Nephron (organoid): Measurements from ENCODE around the gene NAV3.

Experiments used
- H3K27ac Mint-ChIP-seq, 3 experiments: 2 replicates each; pipeline ENCODE4 v1.8.0; 2020; ENCODE audit warnings: mixed read lengths in 3 of 3, mild to moderate bottlenecking in 2 of 3, moderate library complexity in 1 of 3
- H3K27me3 Mint-ChIP-seq: 2 replicates; pipeline ENCODE4 v1.8.0; 2021; ENCODE audit warnings: low read depth, mild to moderate bottlenecking, moderate library complexity, mixed read lengths
- H3K36me3 Mint-ChIP-seq: 2 replicates; pipeline ENCODE4 v1.8.0; 2020; ENCODE audit warnings: low read depth, mixed read lengths
- H3K4me1 Mint-ChIP-seq: 2 replicates; pipeline ENCODE4 v1.8.0; 2020; ENCODE audit warnings: mixed read lengths
- H3K4me3 Mint-ChIP-seq, 3 experiments: 2 replicates each; pipeline ENCODE4 v1.8.0; 2020; ENCODE audit warnings: mild to moderate bottlenecking in 3 of 3, mixed read lengths in 3 of 3, moderate library complexity in 2 of 3
- H3K9me3 Mint-ChIP-seq: 2 replicates; pipeline ENCODE4 v1.8.0; 2020; ENCODE audit warnings: mixed read lengths
- CTCF ChIP-seq, 3 experiments: fragments of 200-600 bp; sonication (generic); IDR thresholded peaks; one replicate each; pipeline ENCODE4 v1.5.0; 2021; ENCODE audit warnings: antibody characterized with exemption in 3 of 3; ENCODE audit not compliant: unreplicated experiment in 3 of 3

Gene NAV3

DNA sequence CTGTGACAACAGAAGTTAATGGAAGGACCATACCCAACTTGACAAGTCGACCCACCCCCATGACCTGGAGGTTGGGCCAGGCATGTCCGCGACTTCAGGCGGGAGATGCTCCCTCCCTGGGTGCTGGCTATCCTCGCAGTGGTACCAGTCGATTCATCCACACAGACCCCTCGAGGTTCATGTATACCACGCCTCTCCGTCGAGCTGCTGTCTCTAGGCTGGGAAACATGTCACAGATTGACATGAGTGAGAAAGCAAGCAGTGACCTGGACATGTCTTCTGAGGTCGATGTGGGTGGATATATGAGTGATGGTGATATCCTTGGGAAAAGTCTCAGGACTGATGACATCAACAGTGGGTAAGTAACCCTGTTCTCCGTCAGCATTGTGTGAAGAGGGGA lies 220.1 kb downstream of the NAV3 start:
- Mint-ChIP-seq H3K27ac (peak overlapping the region in 1 of 3 experiments; percentile 19), H3K4me1 (peaks cover 10% of the 10 kb centered on the region), H3K36me3 (peaks cover 48% of the 10 kb centered on the region), H3K9me3 (peaks cover 19% of the 10 kb centered on the region), H3K4me3 (no peak overlapping the region), H3K27me3 (no peaks in the 10 kb centered on the region)
- TF ChIP-seq CTCF (IDR thresholded peaks at IDR 0.05; ENCODE audit: unreplicated experiment in 3 of 3) = no peak

- H3K36me3 Mint-ChIP-seq = peaks cover 18% of the 10 kb centered on the region
- TF ChIP-seq CTCF (IDR thresholded peaks at IDR 0.05; ENCODE audit: unreplicated experiment in 3 of 3) = no peak
- no peaks in the 10 kb centered on the region for H3K27me3 Mint-ChIP-seq
- no peaks in the 10 kb centered on the region for H3K9me3 Mint-ChIP-seq
- H3K4me1 Mint-ChIP-seq = peaks cover 10% of the 10 kb centered on the region
- H3K27ac Mint-ChIP-seq = no peak overlapping the region
- H3K4me3 Mint-ChIP-seq = no peak overlapping the region
These were observed 224.9 kb downstream of the NAV3 start for GRCh38 chr12:78055545-78055944.

DNA sequence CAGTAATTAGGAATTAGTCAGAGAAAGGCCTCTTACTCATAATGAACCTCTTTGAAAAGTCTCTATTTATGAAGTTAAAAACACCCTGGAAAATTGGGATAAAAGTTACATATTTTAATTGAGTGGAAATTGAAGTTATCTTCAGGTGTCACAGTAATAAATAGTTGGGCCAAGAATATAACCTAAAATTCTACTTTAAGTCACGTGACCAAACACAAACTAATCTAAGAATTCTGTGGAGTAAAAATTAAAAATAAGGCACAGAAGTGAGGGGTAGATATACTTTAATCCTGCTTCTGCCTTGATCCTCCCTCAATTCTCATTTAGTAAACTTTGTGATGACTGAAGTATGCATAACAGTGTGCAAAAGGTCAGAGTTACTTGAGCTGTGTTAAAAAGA lies 226.4 kb downstream of the NAV3 start:
- H3K4me1 Mint-ChIP-seq = no peaks in the 10 kb centered on the region
- H3K4me3 Mint-ChIP-seq = no peak overlapping the region
- no peaks in the 10 kb centered on the region for H3K27me3 Mint-ChIP-seq
- no peak for TF ChIP-seq CTCF (IDR thresholded peaks at IDR 0.05; ENCODE audit: unreplicated experiment in 3 of 3)
- H3K9me3 Mint-ChIP-seq = no peaks in the 10 kb centered on the region
- H3K36me3 Mint-ChIP-seq = peaks cover 11% of the 10 kb centered on the region
- H3K27ac Mint-ChIP-seq = no peak overlapping the region

DNA sequence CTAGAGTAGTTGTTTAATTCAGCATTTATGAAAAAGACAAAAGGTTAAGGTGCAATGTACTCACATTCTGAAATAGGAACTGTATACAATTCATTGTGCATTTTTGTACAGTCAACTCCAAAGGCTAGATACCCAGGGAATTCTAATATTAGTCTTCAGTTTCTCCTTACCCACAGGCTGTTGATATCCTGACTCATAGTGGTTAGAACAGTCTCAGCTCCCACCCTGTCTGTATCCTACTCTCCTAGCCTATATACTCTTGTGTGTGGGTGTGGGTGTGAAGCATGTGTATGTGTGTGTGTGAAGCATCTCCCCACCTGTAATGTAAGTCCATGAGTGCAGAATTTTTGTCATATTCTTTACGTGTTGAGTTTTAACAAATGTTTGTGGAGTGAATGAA lies 229.5 kb downstream of the NAV3 start:
- Mint-ChIP-seq H3K4me1 (peaks cover 10% of the 10 kb centered on the region), H3K36me3 (peaks cover 6% of the 10 kb centered on the region), H3K27ac (no peak overlapping the region), H3K4me3 (no peak overlapping the region), H3K9me3 (no peaks in the 10 kb centered on the region), H3K27me3 (no peaks in the 10 kb centered on the region)
- no peak for TF ChIP-seq CTCF (IDR thresholded peaks at IDR 0.05; ENCODE audit: unreplicated experiment in 3 of 3)

GRCh38 chr12:78062786-78063185 lies 232.1 kb downstream of the NAV3 start:
- peaks cover 6% of the 10 kb centered on the region for H3K36me3 Mint-ChIP-seq
- no peak overlapping the region for H3K4me3 Mint-ChIP-seq
- H3K27me3 Mint-ChIP-seq = no peaks in the 10 kb centered on the region
- H3K9me3 Mint-ChIP-seq = no peaks in the 10 kb centered on the region
- peak overlapping the region; percentile 61 to 65 (median 64) for H3K27ac Mint-ChIP-seq
- peaks cover 10% of the 10 kb centered on the region for H3K4me1 Mint-ChIP-seq
- TF ChIP-seq CTCF (IDR thresholded peaks at IDR 0.05; ENCODE audit: unreplicated experiment in 3 of 3) = no peak

- Mint-ChIP-seq H3K27me3 (no peaks in the 10 kb centered on the region), H3K4me3 (no peak overlapping the region), H3K36me3 (no peaks in the 10 kb centered on the region), H3K9me3 (no peaks in the 10 kb centered on the region), H3K4me1 (peaks cover 2% of the 10 kb centered on the region), H3K27ac (no peak overlapping the region)
- TF ChIP-seq CTCF (IDR thresholded peaks at IDR 0.05; ENCODE audit: unreplicated experiment in 3 of 3) = no peak
These were observed 251.1 kb downstream of the NAV3 start for GRCh38 chr12:78081590-78082314.
